DND-41 (cell line): ENCODE measurements around the gene CENPO.

Experiments used
- ATAC-seq: fragments of 200-7000 bp; cut with Tn5 transposase; 3 replicates; pipeline ENCODE4 v1.9.1; 2021; ENCODE audit warnings: low read depth; ENCODE audit not compliant: insufficient read depth
- DNase-seq: peaks from one replicate; pipeline ENCODE4 v3.0.0-alpha.2; 2020
- H2AFZ ChIP-seq: 2 replicates; pipeline ENCODE4 v1.6.0; 2012; ENCODE audit warnings: low read depth, low read length
- H3K27ac ChIP-seq: 2 replicates; pipeline ENCODE4 v1.5.1; 2012; ENCODE audit warnings: low read length, inconsistent platforms
- H3K27me3 ChIP-seq: fragments of 200-600 bp; sonication (generic); 2 replicates; pipeline ENCODE4 v1.6.0; 2012; ENCODE audit warnings: low read length, mild to moderate bottlenecking, inconsistent platforms; ENCODE audit not compliant: insufficient read depth, poor library complexity
- H3K36me3 ChIP-seq: 2 replicates; pipeline ENCODE4 v1.5.1; 2012; ENCODE audit warnings: low read length, inconsistent platforms; ENCODE audit not compliant: insufficient read depth
- H3K4me1 ChIP-seq: 2 replicates; pipeline ENCODE4 v1.5.1; 2012; ENCODE audit warnings: mild to moderate bottlenecking, low read length; ENCODE audit not compliant: insufficient read depth
- H3K4me2 ChIP-seq: 2 replicates; pipeline ENCODE4 v1.6.0; 2012; ENCODE audit warnings: mild to moderate bottlenecking, moderate library complexity, low read length, inconsistent platforms; ENCODE audit not compliant: insufficient read depth
- H3K4me3 ChIP-seq, 2 experiments: fragments of 200-600 bp in 1 of 2; shearing (Covaris generic) in 1 of 2; 2 replicates each; pipeline ENCODE4 v1.5.1; 2012 to 2016; ENCODE audit warnings: inconsistent platforms in 2 of 2, low read length in 2 of 2, mild to moderate bottlenecking in 2 of 2, low read depth in 1 of 2, moderate library complexity in 1 of 2
- H3K79me2 ChIP-seq: 2 replicates; pipeline ENCODE4 v1.6.0; 2012; ENCODE audit warnings: low read length, inconsistent platforms; ENCODE audit not compliant: insufficient read depth
- H3K9ac ChIP-seq: 2 replicates; pipeline ENCODE4 v1.6.0; 2012; ENCODE audit warnings: low read depth, mild to moderate bottlenecking, inconsistent platforms, low read length, moderate library complexity
- H3K9me3 ChIP-seq: 2 replicates; pipeline ENCODE4 v1.5.1; 2012; ENCODE audit warnings: low read length, moderate library complexity, mild to moderate bottlenecking, inconsistent platforms; ENCODE audit not compliant: insufficient read depth, severe bottlenecking
- H4K20me1 ChIP-seq: 2 replicates; pipeline ENCODE4 v1.6.0; 2012; ENCODE audit warnings: low read length; ENCODE audit not compliant: insufficient read depth
- EZH2 ChIP-seq: IDR thresholded peaks from 3 replicates; pipeline ENCODE4 v1.6.1; 2012; ENCODE audit warnings: borderline replicate concordance, low read depth, mild to moderate bottlenecking, moderate library complexity, low read length, inconsistent platforms; ENCODE audit not compliant: severe bottlenecking
- TF ChIP-seq, protein P1 (sequence below): IDR thresholded peaks from 2 replicates; pipeline ENCODE4 v1.5.1; 2012; ENCODE audit warnings: borderline replicate concordance, low read length, moderate library complexity, mild to moderate bottlenecking; ENCODE audit not compliant: poor library complexity, severe bottlenecking; ENCODE audit errors: extremely low read depth

The CENPO gene

DNA sequence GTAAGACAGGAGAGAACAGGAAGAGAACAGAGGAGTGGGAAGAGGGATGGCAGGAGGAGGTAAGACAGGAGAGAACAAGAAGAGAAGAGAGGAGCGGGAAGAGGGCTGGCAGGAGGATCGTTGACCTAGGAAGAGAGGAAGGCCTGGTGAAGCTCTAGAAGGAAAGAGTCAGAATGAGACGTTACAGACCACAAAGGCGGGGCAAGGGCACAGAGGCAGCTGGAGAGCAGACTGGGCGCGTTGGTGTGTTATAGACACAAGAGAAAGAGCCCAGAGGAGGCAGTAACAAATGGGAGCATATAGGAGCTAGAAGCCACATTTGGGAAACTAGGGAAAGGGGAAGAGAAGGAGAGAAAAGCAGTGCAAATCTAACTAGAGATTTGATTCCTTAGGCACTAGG is 26.6 kb upstream of the CENPO start:
- Histone ChIP-seq H3K4me1 (no peaks in the 10 kb centered on the region), H2AFZ (no peak overlapping the region), H3K4me3 (no peak overlapping the region), H3K36me3 (peaks cover 38% of the 10 kb centered on the region), H3K9me3 (no peaks in the 10 kb centered on the region), H3K4me2 (no peak overlapping the region), H3K27ac (no peak overlapping the region), H4K20me1 (no peaks in the 10 kb centered on the region), H3K9ac (no peak overlapping the region), H3K27me3 (no peaks in the 10 kb centered on the region), H3K79me2 (no peaks in the 10 kb centered on the region)
- DNase-seq (no peak), ATAC-seq (no peak; the same call in 2 of the 3 replicates)
- TF ChIP-seq, protein P1, sequence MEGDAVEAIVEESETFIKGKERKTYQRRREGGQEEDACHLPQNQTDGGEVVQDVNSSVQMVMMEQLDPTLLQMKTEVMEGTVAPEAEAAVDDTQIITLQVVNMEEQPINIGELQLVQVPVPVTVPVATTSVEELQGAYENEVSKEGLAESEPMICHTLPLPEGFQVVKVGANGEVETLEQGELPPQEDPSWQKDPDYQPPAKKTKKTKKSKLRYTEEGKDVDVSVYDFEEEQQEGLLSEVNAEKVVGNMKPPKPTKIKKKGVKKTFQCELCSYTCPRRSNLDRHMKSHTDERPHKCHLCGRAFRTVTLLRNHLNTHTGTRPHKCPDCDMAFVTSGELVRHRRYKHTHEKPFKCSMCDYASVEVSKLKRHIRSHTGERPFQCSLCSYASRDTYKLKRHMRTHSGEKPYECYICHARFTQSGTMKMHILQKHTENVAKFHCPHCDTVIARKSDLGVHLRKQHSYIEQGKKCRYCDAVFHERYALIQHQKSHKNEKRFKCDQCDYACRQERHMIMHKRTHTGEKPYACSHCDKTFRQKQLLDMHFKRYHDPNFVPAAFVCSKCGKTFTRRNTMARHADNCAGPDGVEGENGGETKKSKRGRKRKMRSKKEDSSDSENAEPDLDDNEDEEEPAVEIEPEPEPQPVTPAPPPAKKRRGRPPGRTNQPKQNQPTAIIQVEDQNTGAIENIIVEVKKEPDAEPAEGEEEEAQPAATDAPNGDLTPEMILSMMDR: no peak
- no peak for TF ChIP-seq EZH2

DNA sequence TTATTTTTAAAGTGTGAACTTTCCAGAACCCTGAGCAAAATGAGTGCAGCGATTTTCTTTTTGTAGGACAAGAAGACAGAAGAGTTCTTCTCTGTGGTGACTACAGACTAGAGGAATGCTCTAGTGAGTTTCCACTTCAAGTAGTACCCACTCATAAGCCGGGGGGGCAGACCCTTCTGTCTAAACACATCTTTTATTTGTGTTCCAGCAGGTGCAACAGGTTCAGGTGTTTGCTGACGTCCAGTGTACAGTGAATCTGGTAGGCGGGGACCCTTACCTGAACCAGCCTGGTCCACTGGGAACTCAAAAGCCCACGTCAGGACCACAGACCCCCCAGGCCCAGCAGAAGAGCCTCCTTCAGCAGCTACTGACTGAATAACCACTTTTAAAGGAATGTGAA is 25.2 kb upstream of the CENPO start:
- no peak for ATAC-seq
- Histone ChIP-seq H3K9me3 (no peaks in the 10 kb centered on the region), H3K4me1 (no peaks in the 10 kb centered on the region), H3K36me3 (peaks cover 27% of the 10 kb centered on the region), H3K4me2 (no peak overlapping the region), H3K79me2 (no peaks in the 10 kb centered on the region), H2AFZ (no peak overlapping the region), H3K4me3 (no peak overlapping the region), H3K9ac (no peak overlapping the region), H4K20me1 (no peaks in the 10 kb centered on the region), H3K27ac (no peak overlapping the region), H3K27me3 (no peaks in the 10 kb centered on the region)
- DNase-seq: no peak
- TF ChIP-seq, protein P1: no peak
- no peak for TF ChIP-seq EZH2

DNA sequence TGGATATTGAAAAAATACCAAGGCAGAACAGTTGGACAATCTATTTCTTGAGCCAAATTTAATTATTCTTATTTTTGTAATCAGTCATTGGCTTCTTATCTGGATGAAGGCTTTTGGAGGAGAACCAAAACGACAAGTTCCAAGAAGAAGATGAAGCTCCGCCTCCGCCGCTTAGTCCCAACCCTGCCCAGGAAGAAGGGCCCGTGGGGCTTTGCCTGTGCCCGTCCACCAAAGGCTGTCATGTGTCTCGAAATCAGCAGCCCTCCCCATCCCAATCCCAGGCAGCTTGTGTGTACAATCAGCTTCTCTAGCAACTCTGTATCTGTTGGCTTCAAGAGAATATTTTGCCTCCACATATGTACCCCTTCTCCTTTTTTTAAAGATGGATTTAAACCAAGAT is 24.6 kb upstream of the CENPO start:
- H3K4me3 ChIP-seq: no peak overlapping the region
- DNase-seq (no peak), ATAC-seq (no peak)
- no peak overlapping the region for H3K27ac ChIP-seq
- no peaks in the 10 kb centered on the region for H3K79me2 ChIP-seq
- no peak overlapping the region for H2AFZ ChIP-seq
- H3K36me3 ChIP-seq: peaks cover 25% of the 10 kb centered on the region
- H3K9ac ChIP-seq: no peak overlapping the region
- H3K4me2 ChIP-seq: no peak overlapping the region
- no peaks in the 10 kb centered on the region for H4K20me1 ChIP-seq
- no peaks in the 10 kb centered on the region for H3K27me3 ChIP-seq
- no peaks in the 10 kb centered on the region for H3K4me1 ChIP-seq
- no peaks in the 10 kb centered on the region for H3K9me3 ChIP-seq
- TF ChIP-seq EZH2: no peak
- TF ChIP-seq, protein P1: no peak

DNA sequence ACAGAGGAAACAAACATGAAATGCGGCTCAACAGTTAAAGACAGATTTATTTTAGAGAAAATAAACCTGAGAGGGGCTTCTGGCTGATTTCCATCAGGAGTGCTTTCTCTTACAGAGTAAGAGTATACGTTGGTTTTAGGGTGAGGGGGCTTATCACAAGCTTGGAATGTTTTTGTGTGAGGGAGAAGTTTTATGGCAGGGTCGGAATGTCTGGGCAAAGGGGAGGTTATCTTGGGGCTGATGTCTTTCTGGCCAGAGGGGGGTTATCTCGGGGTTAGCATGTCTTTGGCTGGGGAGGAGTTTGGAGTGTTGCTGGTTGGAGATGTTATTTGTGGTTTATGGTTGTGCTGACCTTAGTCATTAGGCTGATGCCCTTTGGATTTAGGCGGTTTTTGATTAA is 22.2 kb upstream of the CENPO start:
- Histone ChIP-seq H3K4me1 (no peaks in the 10 kb centered on the region), H3K79me2 (no peaks in the 10 kb centered on the region), H3K27ac (no peak overlapping the region), H3K9ac (no peak overlapping the region), H2AFZ (no peak overlapping the region), H3K36me3 (peaks cover 21% of the 10 kb centered on the region), H3K9me3 (no peaks in the 10 kb centered on the region), H3K4me3 (no peak overlapping the region), H4K20me1 (no peaks in the 10 kb centered on the region), H3K27me3 (no peaks in the 10 kb centered on the region), H3K4me2 (no peak overlapping the region)
- TF ChIP-seq, protein P1: no peak
- no peak for TF ChIP-seq EZH2
- DNase-seq: no peak
- no peak for ATAC-seq
